ENCODE results near the gene ZNF385B.
A peak's percentile ranks its signal among the peaks of the same experiment; 100 is the strongest.

Gene ZNF385B

DNA sequence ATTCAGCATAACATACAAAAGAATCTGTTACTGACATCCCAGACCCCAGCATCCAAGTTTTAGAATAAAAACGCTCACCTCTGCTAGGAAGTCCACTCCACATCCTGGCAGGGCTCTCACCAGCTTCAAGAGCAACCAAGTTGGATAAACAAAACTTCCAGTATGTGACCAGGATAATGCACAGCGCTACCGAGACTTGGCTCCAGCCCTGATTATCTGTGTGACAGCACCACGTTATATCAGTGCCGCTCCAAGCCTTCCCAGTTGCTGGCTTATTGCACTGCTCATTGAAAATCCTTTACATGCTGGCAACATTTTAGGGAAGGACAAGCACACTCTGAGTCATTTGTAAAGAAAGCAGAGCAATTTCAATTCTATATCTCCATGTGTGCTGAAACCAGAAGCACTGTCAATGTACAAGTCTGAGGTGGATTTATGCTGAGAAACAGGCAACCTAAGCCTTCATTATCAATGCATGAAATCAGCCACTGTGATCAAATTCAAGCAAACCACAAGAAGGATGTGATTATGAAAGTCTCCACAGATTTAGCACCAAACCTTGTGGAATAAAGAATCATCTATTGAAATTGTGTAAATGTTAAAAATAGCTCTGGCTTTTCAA lies 115.7 kb downstream of the ZNF385B start:
- DNase-seq (ENCODE audit: low spot score) = no peak

DNA sequence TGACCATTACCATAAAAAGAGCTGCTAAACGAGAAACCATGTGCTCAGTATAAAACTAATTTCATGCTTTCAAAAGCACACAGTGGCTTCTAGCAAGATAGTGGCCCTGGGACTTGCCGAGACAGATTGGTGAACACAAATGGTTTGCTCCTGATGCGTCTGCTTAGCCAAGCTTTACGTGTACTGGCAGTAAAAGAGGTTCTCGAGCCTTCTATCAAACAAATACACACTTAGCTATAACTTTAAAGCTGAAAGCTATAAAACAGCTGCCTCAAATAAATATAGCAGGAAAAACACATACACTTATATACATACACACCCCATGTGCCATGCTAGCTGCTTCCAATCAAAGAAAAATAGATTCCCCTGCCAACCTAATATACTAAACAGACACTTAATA lies 117.0 kb downstream of the ZNF385B start:
- DNase-seq (ENCODE audit: low spot score) = no peak

DNA sequence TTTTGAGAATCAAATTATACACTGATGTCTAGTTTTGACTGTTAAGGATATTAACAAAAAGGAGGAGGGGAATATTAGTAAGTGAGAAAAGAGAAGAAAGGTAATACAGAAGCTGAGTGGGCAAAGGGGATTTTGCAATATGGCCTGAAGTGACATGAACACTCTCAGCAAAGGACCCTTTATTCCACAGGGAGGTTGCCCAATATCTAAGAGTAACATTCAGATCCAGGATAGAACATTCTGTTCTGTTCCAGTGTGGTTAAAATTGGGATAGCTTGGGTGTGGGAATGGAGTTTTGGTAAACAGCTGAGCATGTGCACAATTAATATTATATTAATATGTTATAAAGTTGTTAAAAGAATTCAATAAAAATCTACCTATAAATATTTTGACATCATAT lies 120.1 kb downstream of the ZNF385B start:
- DNase-seq (ENCODE audit: low spot score) = no peak

DNA sequence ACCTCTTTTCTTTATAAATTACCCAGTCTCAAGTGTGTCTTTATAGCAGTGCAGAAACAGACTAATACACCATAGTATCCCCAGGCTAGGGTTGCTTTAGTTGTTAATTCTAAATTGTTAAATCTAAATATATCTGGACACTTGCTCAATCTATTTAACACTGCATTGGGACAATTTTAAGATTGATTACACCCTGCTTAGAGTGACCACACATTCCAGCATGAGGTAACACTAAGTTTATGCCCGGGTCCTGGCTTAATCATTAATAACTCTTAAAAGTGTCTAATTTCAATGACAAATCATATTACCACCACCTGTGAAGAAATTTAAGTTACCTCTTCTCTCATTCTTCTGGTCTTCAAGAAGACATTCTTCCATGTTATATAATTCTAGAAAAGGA lies 131.4 kb downstream of the ZNF385B start:
- no peak for DNase-seq (ENCODE audit: low spot score)

DNA sequence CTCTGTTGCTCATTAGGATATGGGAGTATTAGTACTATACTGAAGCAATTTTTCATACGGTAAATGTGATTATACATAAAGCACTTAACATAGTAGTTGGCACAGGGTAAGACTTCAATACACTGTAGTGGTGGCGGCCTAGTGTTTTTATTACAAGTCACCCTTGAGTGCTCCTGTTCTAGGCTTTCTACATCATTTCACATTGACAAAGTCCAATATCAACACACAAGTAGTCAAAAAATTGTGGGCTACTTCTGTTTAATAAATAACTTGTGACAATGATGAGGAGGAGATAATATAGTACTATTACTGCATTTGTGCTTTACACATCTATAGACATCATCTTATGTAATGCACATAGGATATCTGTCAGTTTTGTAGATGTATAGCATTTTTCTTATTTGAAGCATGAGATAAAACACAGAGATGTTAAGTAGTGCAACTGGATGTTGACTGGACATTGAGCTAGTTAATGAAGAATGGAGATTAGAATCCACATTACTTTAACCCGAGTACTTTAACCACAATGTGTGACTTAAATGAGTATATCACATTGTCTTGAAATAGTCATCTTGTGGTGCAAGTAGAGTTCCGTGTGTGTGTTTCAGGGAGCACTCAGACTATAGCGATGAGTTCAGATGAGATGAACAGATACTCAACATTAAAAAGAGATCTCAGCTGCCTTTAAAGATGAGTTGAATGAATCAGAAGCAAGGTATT lies 134.8 kb downstream of the ZNF385B start:
- DNase-seq (ENCODE audit: low spot score) = no peak

DNA sequence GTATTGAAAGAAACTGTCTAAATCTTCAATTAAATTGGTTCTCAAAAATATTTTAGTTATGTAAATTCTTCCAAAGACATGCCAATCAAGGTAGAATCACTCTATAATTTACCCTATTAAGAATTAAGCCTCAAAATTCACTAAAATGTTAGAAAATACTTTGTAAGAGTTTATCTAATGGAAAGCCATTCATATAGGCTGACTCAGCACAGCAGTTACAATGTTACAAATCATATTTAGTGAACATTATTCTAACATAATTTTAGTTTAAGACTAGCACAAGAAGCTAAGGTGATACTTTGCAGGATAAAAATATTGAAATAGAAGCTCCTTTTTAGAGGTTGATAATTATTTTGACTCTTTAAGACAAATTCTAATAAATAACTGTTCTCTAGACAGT lies 137.0 kb downstream of the ZNF385B start:
- DNase-seq (ENCODE audit: low spot score) = no peak

DNA sequence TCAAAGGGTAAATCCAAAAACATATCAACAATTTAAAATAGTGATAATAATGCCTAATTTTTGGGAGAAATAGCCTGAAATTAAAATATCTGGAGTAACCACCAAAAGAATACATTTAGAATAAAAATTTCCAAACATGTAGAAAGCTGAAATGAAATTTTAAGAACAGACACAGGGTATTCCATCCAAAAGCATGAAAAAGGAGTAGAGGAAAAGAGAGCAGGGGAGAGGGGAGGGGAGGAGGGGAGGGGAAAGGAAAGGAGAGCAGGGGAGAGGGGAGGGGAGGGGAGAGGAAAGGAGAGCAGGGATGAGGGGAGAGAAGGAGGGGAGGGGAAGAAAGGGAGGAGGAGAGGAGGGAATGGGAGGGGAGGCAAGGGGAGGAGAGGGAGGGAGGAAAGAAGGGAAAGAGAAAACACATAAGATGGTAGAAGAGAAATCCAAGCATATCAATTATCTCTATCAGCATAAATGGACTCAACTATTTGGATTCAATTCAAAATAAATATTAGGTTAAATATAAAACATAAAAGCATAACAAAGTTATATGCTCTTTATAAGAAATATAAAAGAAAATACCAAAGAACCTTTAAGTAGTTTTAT lies 141.1 kb downstream of the ZNF385B start:
- no peak for DNase-seq (ENCODE audit: low spot score)

DNA sequence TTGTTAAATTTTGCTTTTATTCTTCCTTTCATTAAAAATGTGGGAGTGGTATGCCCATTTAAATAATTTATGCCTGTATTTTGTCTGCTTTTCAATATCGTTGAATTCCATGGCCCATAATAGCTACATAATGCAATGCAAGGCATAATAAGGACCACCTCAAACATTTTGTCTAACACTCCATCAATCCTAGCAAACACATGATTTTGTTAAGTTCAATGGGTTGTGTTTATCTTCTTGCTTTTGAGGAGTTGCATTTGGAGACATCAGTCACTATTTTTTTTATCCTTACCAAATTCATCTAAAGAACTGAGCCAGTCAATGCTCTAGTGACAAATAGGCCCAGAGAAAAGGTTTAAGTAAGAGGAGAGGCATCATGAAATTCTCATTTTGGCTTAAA lies 145.5 kb downstream of the ZNF385B start:
- DNase-seq (ENCODE audit: low spot score) = no peak

DNA sequence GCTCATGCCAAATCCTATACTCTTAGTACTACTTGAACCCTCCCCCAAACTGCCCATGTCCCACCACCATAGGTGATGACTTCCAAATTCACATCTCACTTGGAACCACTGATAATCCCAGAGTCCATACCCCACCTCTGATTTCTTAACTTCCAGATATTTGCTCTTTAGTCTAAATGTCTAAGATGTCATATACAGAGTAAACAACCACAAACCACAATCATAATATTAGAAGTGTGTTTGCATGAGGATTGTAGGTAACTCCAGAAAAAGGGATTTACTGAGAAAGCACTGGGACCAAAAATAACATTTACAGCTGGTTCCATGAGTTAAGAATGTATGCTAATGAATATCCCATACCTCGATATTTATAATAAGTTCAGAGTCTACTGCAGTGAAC lies 146.2 kb downstream of the ZNF385B start:
- DNase-seq (ENCODE audit: low spot score) = no peak

DNA sequence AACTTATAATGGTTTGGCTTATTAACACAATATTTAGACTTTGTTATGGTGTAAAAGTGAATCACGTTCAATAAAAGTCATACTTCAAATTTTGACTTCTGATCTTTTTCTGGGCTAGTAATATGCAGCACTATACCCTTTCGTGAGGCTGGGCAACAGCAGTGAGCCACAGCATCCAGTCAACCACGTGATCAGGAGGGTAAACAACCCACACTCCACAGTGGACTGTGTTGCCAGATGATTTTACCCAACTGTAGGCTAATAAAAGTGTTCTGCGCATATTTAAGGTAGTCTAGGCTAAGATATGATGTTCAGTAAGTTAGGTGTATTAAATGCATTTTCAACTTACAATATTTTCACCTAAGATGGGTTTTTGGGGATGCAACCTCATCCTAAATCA lies 148.6 kb downstream of the ZNF385B start:
- DNase-seq (ENCODE audit: low spot score) = no peak

DNA sequence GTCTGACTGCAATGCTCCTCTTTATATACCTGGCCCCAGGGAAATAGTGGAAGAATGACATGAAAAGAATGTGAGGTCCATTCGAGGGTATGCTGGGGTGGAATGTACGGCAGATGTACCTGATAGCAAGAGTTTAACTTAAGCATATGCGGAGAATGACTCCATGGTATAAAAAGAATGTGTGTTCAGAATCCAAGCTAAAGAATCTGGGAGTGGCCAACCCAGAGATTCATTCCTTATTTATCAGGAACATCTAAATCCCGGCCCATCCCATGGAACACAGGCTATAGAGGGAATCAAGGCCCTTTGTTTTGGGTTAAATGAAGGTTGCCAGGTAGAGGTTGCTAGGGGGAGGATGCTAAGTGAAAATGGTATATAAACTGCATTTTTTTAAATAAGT lies 150.0 kb downstream of the ZNF385B start:
- DNase-seq (ENCODE audit: low spot score) = no peak

DNA sequence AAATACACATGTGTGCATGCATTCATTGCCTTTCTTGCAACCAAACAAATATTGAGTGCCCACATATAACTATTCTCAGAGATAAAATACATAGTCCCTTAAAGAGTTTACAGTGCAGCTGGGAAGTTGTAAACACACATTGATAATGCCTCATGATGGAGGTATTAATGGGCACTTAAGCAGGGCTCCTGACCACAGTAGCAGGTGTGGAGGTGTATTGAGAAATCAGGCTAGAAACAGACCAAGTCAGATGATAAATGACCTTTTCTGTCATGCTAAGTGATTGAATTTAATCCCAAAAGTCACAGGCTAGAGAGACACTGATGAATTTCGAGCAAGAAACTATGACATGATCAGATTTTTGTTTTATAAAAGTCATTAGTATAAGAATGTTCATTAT lies 157.7 kb downstream of the ZNF385B start:
- no peak for DNase-seq (ENCODE audit: low spot score)

DNA sequence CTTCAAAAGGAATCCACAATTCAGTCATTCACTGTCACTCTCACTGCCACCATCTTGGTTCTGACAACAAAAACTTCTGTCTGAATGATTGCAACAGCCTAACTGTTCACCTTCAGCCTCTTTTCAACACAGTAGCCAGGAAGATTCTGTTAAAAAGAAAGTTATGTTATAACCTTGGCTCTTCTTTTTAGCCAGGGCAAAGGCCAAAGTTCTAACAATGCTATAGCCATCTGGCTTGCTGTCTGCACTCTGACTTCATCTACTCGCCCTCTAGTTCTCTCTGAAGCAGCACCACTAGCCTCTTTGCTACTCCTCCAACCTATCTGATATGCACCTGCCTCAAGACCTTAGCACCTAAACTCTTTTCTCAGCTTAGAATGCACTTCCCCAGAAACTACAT lies 158.5 kb downstream of the ZNF385B start:
- no peak for DNase-seq (ENCODE audit: low spot score)

DNA sequence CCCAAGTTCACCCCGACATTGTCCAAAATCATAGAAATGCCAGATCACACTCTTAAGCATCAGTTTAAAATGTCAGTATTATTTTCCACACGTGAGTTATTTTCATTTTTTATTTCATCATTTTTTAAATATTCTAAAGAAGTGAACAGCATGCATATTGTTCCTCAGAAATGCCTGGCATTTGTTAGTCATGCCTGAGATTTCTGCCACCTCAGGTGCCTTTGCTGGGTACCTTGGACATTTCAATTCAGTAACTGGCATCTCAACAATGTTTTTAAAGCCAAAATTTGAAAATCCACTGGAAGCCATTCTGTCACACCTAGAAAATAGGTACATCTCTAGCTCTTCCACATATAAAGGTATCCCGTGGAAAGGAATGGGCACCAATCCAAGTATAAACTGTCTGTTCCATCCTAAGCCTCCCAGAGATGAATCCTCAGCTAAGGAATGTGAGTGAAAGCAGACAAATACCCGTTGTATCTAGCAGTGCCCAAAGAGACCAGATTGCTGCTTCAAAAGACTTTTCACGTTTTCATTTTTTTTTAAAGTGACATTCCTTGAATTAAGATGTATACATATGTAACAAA lies 159.8 kb downstream of the ZNF385B start:
- DNase-seq (ENCODE audit: low spot score) = peak; percentile 57

DNA sequence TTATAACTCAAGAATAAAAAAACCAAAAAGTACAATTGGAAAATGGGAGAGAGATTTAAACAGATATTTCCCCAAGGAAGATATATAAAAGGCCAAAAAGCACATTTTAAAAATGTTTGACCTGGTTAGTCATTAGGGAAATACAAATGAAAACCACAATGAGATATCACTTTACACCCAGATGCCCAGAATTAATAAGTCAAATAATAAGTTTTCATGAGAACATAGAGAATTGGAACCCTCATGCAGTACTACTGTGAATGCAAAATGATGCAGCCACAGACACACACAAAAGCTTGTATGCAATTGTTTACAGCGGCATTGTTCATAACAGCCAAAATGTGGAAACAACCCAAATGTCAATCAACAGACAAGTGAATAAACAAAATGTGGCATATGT lies 165.9 kb downstream of the ZNF385B start:
- no peak for DNase-seq (ENCODE audit: low spot score)

DNA sequence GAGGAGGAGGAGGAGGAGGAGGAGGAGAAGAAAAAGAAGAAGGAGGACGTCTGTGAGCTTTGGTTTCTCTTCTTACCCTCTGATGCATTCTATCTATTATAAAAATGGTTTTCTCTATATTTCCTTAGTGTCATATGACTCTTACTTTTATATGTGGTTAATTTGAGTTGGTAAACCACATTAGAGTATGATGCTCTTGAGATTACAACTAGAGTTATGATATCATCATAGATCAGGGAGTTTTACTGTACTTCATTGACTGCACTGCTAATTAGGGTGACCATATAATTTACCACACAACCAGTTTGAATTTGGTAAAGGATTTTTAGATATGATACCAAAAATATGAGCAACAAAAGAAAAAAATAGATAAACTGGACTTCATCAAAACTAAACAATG lies 166.4 kb downstream of the ZNF385B start:
- no peak for DNase-seq (ENCODE audit: low spot score)

DNA sequence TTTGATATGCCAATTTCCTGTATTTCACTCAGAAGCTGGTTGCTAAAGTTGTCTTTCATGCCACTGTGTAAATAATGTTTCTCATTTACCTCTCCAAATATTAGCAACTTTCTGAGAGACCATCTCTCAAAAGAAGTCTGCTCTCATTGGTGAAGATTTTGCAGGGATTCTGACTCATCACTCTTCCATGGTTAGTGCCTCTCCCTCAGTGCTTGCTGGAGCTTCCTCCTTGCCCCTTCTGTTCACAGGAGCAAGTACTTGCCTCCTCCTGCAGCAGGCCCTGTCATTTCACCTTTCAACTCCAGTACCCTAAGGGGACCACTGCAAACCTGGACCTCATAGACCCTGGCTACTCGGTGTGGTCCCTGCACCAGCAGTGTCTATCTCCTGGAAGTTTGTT lies 168.8 kb downstream of the ZNF385B start:
- no peak for DNase-seq (ENCODE audit: low spot score)

DNA sequence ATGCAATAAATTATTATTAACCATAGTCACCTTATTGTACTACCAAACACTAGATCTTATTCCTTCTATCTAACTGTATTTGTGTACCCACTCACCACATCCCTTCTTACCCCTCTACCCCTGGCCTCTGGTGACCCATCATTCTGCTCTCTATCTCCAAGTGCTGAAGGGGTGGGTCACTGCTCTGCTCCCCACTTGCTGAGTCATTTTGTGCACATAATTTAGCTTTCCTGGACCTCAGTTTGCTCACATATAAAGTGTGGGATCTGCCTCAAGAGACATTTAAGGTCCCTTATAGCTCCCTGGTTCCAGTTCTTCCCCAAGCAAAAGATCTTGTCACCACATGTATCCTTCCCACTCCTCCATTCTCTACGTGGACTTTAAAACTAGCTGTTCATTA lies 169.4 kb downstream of the ZNF385B start:
- DNase-seq (ENCODE audit: low spot score) = no peak

DNA sequence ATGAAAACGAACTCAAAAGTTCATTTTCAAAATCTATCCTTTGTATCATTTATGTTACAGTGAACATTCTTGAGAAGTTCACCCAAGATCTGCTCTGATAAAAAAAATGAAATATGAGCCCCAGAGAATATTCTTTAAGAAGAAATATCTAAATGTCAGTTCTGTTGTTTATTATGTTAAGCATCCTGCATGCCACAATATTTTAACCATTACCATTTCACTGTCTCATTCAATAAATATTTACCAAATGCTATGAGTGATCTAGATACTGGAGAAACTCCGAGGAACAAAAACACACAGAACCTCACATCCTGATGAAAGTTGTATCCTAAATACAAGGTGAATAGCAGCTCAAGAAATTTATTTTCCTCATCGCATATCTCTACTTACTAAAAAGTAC lies 170.2 kb downstream of the ZNF385B start:
- no peak for DNase-seq (ENCODE audit: low spot score)

DNA sequence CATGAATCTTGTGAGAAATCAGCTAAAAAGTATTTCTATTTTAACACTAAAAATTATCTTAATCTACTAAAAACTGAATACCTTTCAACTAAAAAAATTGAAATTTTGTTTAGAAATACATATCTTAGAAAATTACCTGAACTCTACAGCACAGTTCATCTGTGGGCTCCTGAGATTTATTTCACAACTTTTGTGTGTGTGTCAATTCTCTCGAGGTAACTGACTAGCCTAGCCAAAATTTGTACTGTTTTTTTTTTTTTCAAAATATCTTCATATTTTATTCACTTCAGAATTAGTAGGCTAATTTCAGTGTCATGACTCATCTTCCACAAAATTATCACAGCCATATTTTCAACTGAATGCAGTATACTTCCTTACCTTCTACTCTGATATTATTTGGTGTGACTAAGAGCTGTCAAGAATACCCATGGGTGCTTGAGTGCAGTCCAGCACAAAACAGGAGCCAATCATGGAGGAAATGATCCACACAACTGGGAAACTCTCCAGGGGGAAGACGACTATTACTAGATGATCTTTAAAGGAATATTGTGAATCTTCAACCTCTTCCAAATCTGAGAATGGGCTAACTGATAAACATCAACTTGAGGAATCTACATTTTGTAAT lies 174.6 kb downstream of the ZNF385B start:
- no peak for DNase-seq (ENCODE audit: low spot score)

DNA sequence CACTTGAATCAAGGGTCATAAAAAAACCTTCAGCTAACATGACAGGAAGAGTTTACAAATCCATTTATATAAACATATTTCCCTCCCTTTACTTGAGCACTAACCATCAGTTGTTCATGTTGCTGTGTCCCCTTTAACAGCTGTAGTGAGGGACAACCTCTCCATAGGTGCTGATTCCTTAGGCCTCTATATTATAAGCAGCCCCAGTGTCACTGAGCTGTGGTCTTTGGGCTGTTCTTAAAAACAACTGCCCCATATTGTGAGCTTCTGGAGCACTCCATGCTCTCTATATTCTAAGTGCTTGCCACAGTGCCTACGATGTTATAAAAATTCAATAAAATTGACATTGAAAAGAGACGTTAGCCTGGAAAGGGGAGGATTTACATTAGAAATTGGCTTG lies 175.3 kb downstream of the ZNF385B start:
- no peak for DNase-seq (ENCODE audit: low spot score)

DNA sequence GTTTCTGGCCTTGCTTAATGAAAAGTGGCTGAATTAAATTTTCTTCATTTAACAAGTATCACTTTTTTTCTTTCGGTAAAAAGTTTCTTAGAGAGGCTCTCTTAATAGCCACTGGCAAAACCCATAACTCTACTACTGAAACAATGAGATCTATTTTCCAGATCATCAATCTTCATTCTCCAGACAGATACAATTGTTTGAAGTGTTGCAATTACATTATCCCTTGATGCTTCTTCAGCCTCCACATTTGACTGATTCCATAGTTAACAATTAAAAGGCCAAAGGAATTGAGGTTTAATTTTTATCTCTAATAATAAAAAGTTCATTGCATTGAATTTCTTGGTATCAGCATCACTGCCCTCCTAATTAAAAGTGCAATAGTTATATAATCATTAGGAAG lies 176.3 kb downstream of the ZNF385B start:
- DNase-seq (ENCODE audit: low spot score) = no peak

DNA sequence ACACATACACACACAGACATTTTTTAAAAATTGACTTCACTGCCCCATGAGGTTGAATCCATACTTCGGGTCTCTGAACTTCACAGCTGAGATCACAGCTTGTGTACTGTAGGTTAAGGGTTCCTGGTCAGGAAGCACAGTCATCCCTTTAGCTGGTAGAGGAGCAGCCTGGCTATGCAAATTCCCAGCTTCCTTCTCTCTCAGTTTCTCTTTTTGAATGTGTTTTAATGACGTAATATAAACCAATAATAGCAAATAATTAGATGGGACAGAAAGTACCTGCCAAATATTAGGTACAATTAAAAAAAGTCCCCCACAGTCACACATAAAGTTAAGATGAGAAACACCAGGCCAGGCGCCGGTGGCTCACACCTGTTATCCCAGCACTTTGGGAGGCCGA lies 178.7 kb downstream of the ZNF385B start:
- no peak for DNase-seq (ENCODE audit: low spot score)
